HG03575 (cell line): Measurements from ENCODE around the gene PCDHA2.
"Not testable (repeated sequence)": the region's sequence is repeated elsewhere in the genome, so short reads cannot be mapped to it uniquely, and the experiment has no call there.

Experiments
- ATAC-seq: cut with Tn5 transposase; IDR thresholded peaks from one replicate; pipeline ENCODE4 v1.9.1; 2021; ENCODE audit not compliant: unreplicated experiment, insufficient number of reproducible peaks, low FRiP score; ENCODE audit errors: extremely low read depth

PCDHA2 gene

GRCh38 chr5:140808241-140808888 lies 13.7 kb downstream of the PCDHA2 start:
- ATAC-seq, result not testable (repeated sequence)

DNA sequence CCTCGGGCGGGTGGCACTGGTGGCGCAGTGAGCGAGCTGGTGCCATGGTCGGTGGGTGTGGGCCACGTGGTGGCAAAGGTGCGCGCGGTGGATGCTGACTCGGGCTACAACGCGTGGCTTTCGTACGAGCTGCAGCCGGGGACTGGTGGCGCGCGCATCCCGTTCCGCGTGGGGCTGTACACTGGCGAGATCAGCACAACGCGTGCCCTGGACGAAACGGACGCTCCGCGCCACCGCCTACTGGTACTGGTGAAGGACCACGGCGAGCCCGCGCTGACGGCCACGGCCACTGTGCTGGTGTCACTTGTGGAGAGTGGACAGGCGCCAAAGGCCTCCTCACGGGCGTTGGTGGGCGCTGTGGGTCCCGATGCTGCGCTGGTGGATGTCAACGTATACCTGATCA lies 14.2 kb downstream of the PCDHA2 start:
- ATAC-seq, result no peak

GRCh38 chr5:140821375-140822280 lies 27.0 kb downstream of the PCDHA2 start, which contains the start of gene PCDHA5:
TSS of gene PCDHA5 (plus strand) at chr5:140821613.
- ATAC-seq, result no peak

DNA sequence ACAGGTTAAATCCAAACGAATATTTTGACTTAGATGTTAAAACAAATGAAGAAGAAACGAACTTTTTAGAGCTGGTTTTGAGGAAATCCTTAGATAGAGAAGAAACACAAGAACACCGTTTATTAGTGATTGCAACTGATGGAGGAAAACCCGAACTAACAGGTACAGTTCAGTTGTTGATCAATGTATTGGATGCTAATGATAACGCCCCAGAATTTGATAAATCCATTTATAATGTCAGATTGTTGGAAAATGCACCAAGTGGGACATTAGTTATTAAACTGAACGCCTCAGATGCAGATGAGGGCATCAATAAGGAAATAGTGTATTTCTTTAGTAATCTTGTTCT lies 27.6 kb downstream of the PCDHA2 start:
- ATAC-seq, result no peak

GRCh38 chr5:140822969-140823368 lies 28.3 kb downstream of the PCDHA2 start:
- ATAC-seq, result not testable (repeated sequence)

DNA sequence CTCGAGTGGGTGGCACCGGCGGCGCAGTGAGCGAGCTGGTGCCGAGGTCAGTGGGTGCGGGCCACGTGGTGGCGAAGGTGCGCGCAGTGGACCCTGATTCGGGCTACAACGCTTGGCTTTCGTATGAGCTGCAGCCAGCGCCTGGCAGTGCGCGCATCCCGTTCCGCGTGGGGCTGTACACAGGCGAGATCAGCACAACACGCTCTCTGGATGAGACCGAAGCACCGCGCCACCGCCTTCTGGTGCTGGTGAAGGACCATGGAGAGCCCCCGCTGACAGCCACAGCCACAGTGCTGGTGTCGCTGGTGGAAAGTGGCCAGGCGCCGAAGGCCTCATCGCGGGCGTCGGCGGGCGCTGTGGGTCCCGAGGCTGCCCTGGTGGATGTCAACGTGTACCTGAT lies 28.8 kb downstream of the PCDHA2 start:
- ATAC-seq, result no peak

DNA sequence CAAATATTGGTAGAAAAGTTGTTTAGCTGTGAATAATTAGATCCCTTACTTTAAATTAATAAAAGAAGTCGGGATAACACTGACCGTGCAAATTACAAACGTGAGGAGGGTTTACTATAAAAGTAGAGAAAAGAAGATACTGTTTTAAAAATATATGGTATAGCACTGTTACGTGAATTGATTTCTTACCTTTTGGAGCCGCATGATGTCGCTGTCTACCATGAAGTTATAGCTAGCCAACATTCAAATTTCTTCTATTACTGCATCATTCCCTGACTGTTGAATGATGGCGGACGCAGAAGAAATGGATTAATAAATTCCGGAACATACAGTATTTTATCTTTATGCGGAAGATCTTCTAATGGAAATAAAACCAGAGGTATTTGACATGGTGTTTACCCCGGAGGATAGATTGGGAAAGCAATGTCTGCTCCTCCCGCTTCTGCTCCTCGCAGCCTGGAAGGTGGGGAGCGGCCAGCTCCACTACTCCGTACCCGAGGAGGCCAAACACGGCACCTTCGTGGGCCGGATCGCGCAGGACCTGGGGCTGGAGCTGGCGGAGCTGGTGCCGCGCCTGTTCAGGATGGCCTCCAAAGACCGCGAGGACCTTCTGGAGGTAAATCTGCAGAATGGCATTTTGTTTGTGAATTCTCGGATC lies 33.2 kb downstream of the PCDHA2 start, which contains the start of gene PCDHA6:
TSS of gene PCDHA6 (plus strand) at position 257 of the 658 bp plus-strand sequence. CDS start at position 389, 132 bp downstream.
- ATAC-seq, result no peak

- ATAC-seq, result no peak
These were observed 33.7 kb downstream of the PCDHA2 start for GRCh38 chr5:140828362-140828737.

DNA sequence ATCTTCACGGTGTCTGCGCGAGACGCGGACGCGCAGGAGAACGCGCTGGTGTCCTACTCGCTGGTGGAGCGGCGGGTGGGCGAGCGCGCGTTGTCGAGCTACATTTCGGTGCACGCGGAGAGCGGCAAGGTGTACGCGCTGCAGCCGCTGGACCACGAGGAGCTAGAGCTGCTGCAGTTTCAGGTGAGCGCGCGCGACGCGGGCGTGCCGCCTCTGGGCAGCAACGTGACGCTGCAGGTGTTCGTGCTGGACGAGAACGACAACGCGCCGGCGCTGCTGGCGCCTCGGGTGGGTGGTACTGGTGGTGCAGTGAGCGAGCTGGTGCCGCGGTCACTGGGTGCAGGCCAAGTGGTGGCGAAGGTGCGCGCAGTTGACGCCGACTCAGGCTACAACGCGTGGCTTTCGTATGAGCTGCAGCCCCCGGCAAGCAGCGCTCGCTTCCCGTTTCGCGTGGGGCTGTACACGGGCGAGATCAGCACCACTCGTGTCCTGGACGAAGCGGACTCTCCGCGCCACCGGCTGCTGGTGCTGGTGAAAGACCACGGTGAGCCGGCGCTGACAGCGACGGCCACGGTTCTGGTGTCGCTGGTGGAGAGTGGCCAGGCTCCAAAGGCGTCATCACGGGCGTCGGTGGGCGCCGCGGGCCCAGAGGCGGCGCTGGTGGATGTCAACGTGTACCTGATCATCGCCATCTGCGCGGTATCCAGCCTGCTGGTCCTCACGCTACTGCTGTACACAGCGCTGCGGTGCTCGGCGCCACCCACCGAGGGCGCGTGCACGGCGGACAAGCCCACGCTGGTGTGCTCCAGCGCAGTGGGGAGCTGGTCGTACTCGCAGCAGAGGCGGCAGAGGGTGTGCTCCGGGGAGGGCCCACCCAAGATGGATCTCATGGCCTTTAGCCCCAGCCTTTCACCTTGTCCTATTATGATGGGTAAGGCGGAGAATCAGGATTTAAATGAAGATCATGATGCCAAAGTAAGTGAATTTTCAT lies 35.2 kb downstream of the PCDHA2 start:
- ATAC-seq, result not testable (repeated sequence)

DNA sequence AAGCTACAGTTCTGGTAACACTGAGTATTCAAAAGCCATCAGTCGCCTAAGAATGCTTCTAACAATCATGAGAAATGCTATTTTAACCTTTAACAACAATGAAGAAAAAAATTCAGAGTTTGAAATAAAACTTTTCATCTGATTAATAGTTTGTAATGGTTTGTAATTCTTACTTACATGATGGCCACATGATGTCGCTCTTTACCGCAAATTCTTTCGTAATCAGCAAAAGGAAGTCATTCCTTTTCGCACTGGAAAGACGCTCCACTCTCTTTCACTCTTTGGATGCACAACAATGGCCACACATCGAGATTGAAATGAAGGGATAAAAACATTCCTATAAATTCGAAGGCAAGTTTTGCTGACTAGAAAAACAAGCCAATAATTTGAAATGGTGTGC lies 39.3 kb downstream of the PCDHA2 start, which contains the start of gene PCDHA7:
TSS of gene PCDHA7 (plus strand) at position 277 of the 400 bp plus-strand sequence. CDS start at position 392, 115 bp downstream.
- ATAC-seq, result no peak

DNA sequence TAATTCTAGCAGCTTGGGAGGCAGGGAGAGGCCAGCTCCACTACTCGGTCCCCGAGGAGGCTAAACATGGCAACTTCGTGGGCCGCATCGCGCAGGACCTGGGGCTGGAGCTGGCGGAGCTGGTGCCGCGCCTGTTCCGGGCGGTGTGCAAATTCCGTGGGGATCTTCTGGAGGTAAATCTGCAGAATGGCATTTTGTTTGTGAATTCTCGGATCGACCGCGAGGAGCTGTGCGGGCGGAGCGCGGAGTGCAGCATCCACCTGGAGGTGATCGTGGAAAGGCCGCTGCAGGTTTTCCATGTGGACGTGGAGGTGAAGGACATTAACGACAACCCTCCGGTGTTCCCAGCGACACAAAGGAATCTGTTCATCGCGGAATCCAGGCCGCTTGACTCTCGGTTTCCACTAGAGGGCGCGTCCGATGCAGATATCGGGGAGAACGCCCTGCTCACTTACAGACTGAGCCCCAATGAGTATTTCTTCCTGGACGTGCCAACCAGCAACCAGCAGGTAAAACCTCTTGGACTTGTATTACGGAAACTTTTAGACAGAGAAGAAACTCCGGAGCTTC lies 39.9 kb downstream of the PCDHA2 start:
- ATAC-seq, result not testable (repeated sequence)

GRCh38 chr5:140835622-140836510 lies 41.2 kb downstream of the PCDHA2 start:
- ATAC-seq, result no peak

DNA sequence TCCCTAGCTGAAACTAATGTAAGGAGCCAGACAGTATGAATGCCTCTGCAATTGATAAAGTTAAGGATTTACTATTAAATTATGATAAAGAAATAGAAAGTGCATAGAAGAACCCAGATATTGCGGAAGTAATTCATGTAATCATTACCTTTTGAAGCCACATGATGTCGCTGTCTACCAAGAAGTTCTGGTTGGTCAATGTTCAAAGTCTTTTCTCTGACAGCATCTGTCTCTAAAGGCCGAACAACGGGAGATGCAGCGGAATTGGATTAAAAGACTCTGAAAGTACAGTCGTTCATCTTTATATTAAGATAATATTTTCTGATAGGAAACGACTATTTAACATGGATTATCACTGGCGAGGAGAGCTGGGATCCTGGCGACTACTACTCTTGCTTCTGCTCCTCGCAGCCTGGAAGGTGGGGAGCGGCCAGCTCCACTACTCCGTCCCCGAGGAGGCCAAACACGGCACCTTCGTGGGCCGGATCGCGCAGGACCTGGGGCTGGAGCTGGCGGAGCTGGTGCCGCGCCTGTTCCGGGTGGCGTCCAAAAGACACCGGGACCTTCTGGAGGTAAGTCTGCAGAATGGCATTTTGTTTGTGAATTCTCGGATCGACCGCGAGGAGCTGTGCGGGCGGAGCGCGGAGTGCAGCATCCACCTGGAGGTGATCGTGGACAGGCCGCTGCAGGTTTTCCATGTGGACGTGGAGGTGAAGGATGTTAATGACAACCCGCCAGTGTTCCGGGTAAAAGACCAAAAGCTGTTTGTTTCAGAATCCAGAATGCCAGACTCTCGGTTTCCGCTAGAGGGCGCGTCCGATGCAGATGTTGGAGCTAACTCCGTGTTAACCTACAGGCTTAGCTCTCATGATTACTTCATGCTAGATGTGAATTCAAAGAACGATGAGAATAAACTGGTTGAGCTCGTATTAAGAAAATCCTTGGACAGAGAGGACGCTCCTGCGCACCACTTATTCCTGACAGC lies 46.6 kb downstream of the PCDHA2 start, which contains the start of gene PCDHA8:
TSS of gene PCDHA8 (plus strand) at position 210 of the 985 bp plus-strand sequence. CDS start at position 345, 135 bp downstream.
- no peak for ATAC-seq

DNA sequence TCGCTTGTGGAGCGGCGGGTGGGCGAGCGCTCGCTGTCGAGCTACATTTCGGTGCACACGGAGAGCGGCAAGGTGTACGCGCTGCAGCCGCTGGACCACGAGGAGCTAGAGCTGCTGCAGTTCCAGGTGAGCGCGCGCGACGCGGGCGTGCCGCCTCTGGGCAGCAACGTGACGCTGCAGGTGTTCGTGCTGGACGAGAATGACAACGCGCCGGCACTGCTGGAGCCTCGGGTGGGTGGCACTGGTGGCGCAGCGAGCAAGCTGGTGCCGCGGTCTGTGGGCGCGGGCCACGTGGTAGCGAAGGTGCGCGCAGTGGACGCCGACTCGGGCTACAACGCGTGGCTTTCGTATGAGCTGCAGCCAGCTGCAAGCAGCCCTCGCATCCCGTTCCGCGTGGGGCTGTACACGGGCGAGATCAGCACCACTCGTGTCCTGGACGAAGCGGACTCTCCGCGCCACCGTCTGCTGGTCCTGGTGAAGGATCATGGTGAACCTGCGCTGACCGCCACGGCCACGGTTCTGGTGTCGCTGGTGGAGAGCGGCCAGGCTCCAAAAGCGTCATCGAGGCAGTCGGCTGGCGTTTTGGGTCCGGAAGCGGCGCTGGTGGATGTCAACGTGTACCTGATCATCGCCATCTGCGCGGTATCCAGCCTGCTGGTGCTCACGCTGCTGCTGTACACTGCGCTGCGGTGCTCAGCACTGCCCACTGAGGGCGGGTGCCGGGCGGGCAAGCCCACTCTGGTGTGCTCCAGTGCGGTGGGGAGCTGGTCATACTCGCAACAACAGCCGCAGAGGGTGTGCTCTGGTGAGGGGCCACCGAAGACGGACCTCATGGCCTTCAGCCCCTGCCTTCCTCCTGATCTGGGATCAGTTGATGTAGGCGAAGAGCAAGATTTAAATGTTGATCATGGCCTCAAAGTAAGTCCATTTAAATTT lies 48.4 kb downstream of the PCDHA2 start:
- ATAC-seq, result no peak
